Measurements from ENCODE around the gene RNFT2.
A peak's percentile ranks its signal among the peaks of the same experiment; 100 is the strongest.

The RNFT2 gene

DNA sequence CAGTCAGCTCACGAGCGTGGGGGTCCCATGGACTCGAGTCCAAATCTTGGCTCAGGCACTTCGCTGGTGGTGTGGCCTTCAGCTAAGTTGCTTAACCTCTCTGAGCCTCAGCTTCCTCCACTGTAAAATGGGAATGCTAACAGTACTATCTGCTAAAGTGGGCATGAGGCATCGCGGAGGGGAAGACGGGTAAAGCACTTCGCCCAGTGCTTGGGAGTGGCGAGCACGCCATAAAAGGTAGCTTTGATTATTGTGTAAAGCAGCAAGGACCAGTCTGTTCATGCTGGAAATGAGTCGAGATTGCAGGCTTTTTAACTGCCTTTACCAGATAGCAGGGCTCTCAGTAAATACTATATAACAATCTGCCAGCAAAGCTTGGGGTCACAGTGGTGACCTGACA, 118.6 kb downstream of the RNFT2 start:
- no peak overlapping the region for H3K4me3 ChIP-seq (ENCODE audit: control insufficient read depth, low read depth, low read length)
- TF ChIP-seq, protein P1, sequence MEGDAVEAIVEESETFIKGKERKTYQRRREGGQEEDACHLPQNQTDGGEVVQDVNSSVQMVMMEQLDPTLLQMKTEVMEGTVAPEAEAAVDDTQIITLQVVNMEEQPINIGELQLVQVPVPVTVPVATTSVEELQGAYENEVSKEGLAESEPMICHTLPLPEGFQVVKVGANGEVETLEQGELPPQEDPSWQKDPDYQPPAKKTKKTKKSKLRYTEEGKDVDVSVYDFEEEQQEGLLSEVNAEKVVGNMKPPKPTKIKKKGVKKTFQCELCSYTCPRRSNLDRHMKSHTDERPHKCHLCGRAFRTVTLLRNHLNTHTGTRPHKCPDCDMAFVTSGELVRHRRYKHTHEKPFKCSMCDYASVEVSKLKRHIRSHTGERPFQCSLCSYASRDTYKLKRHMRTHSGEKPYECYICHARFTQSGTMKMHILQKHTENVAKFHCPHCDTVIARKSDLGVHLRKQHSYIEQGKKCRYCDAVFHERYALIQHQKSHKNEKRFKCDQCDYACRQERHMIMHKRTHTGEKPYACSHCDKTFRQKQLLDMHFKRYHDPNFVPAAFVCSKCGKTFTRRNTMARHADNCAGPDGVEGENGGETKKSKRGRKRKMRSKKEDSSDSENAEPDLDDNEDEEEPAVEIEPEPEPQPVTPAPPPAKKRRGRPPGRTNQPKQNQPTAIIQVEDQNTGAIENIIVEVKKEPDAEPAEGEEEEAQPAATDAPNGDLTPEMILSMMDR (IDR thresholded peaks at IDR 0.05; ENCODE audit: control insufficient read depth, insufficient read depth, low read depth, low read length, missing control alignments), result no peak
- DNase-seq (ENCODE audit: low read depth), result no peak

DNA sequence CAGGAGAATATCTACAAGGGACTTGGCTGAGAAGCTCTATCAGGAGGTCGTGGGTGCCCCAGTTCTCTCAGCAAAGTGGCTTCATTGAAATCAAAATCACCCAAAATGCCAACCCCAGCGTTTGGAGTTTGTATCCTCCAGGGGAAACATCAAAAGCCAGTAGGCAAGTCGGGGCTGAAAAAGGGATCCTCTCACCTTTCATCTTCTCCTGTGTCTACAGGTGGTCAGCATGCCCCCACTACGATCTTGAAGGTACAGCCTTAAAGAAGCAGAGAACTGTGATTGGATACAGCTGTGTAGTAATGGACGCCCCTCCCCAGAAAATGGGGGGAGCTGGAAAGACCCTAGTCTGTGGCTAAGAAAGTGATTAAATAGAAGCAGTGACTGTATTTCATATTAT, 121.0 kb downstream of the RNFT2 start:
- no peak for DNase-seq (ENCODE audit: low read depth)
- H3K4me3 ChIP-seq (ENCODE audit: control insufficient read depth, low read depth, low read length), result no peak overlapping the region
- TF ChIP-seq, protein P1 (IDR thresholded peaks at IDR 0.05; ENCODE audit: control insufficient read depth, insufficient read depth, low read depth, low read length, missing control alignments), result no peak

DNA sequence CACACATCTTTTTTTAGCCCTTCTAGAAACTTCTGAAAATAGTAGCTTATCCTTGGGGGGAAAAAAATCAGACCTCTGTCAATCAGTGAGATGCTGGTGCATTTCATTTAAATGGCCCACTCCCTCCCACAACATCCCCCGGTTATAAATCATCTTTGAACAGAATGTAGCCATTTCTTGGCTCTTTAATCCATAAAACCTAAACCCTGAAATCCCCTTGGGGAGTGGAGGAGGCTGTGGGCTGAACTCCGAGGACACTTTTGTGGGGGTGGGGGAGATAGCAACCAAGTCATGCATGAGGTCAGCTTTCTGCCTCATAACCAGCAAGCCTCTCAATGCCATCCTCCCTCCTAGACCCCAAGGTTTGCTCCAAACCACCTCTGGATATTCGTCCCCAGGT, 122.1 kb downstream of the RNFT2 start:
- no peak for DNase-seq (ENCODE audit: low read depth)
- TF ChIP-seq, protein P1 (IDR thresholded peaks at IDR 0.05; ENCODE audit: control insufficient read depth, insufficient read depth, low read depth, low read length, missing control alignments), result no peak
- H3K4me3 ChIP-seq (ENCODE audit: control insufficient read depth, low read depth, low read length), result no peak overlapping the region

DNA sequence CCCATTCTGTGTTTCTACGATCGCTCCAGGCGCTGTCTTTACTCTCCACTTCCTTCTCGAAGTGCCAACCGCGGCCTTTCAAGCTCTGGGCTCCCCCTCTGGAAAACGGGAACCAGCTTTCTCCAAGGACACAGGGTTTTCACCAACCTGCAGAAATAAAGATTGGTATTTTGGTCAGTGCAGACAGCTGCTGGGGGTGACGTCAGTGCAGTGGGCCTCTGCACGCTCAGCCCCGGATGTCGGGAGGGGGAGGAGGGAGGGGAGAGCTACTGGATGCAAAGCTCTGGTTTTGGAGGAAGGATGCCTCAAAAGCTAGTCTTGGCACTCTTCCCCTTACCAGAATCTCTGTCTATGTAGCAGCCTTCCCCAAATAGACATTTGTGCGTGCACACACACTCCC, 123.2 kb downstream of the RNFT2 start:
- no peak overlapping the region for H3K4me3 ChIP-seq (ENCODE audit: control insufficient read depth, low read depth, low read length)
- DNase-seq (ENCODE audit: low read depth), result peak; percentile 39

DNA sequence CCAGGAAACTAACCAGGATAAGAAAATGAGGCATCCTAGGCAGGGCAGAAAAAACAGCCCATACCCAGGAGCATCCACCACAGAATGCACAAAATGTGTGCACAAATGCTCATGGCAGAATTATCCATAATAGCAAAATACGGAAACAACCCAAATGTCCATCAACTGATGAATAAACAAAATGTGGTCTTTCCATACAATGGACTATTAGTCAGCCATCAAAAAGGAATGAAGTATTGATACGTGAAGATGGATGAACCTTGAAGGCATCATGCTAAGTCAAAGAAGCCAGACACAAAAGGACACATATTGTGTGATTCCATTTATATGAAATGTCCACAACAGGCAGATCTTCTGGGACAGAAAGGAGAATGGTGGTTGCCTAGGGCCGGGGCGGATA, 124.1 kb downstream of the RNFT2 start:
- DNase-seq (ENCODE audit: low read depth), result no peak
- TF ChIP-seq, protein P1 (IDR thresholded peaks at IDR 0.05; ENCODE audit: control insufficient read depth, insufficient read depth, low read depth, low read length, missing control alignments), result no peak
- no peak overlapping the region for H3K4me3 ChIP-seq (ENCODE audit: control insufficient read depth, low read depth, low read length)

More for the DNA sequence above, 123.2 kb downstream of the RNFT2 start:
- TF ChIP-seq, protein P1 (IDR thresholded peaks at IDR 0.05; ENCODE audit: control insufficient read depth, insufficient read depth, low read depth, low read length, missing control alignments), result no peak

DNA sequence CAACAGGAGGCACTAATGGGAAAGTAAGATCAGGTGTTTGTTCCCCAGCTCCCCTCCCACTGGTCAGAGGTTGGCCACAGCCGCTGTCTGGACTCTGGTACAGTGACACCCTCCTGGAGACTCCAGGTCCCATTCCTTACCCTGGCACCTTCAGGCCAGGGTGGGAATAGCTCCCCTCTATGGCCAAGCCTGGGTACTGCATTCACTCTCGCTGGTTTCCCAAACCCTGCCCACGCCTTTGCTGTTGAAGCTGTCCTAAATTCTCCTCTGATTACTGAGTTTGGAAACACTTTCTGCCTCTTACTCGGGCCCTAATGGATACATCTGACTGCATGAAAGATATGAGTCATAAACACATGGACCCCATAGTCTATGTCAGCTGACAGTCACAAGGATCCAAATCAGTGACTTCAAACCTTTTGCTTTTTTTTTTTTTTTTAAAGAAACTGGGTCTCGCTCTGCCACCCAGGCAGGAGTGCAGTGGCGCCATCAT, 125.2 kb downstream of the RNFT2 start:
- no peak overlapping the region for H3K4me3 ChIP-seq (ENCODE audit: control insufficient read depth, low read depth, low read length)
- TF ChIP-seq, protein P1 (IDR thresholded peaks at IDR 0.05; ENCODE audit: control insufficient read depth, insufficient read depth, low read depth, low read length, missing control alignments), result peak; percentile 67
- no peak for DNase-seq (ENCODE audit: low read depth)

Measured in AG09309 (cell line).